Hepatocyte (in vitro differentiated cells): Measurements from ENCODE around the gene OSBPL3. TPM values are rescaled to one million over a fixed set of nuclear protein-coding genes. Genes with fewer than 3 reads are reported as not detected.

ENCODE experiments used
- DNase-seq: peaks from one replicate; pipeline ENCODE4 v3.0.0-alpha.2; 2016; ENCODE audit warnings: low spot score
- H2AFZ ChIP-seq: fragments of 200-600 bp; sonication (generic); 2 replicates; pipeline ENCODE4 v1.6.0; 2016; ENCODE audit warnings: antibody characterized with exemption, mild to moderate bottlenecking
- H3K27ac ChIP-seq: fragments of 200-600 bp; sonication (generic); 2 replicates; pipeline ENCODE4 v1.5.1; 2016; ENCODE audit warnings: mild to moderate bottlenecking
- H3K27me3 ChIP-seq: fragments of 200-600 bp; sonication (generic); 2 replicates; pipeline ENCODE4 v1.6.1; 2016
- H3K36me3 ChIP-seq: fragments of 200-600 bp; sonication (generic); replicated peaks from 2 replicates; pipeline ENCODE4 v1.5.1; 2016; ENCODE audit warnings: low read depth; ENCODE audit not compliant: insufficient read depth
- H3K4me1 ChIP-seq: fragments of 200-600 bp; sonication (generic); 2 replicates; pipeline ENCODE4 v1.5.1; 2016; ENCODE audit warnings: mild to moderate bottlenecking, moderate library complexity; ENCODE audit not compliant: insufficient read depth
- H3K4me2 ChIP-seq: fragments of 200-600 bp; sonication (generic); 2 replicates; pipeline ENCODE4 v1.6.0; 2016
- H3K4me3 ChIP-seq: fragments of 200-600 bp; sonication (generic); 2 replicates; pipeline ENCODE4 v1.5.1; 2016; ENCODE audit warnings: mild to moderate bottlenecking
- H3K79me2 ChIP-seq: fragments of 200-600 bp; sonication (generic); 2 replicates; pipeline ENCODE4 v1.6.0; 2017; ENCODE audit warnings: mild to moderate bottlenecking
- H3K9me2 ChIP-seq: fragments of 200-600 bp; sonication (generic); replicated peaks from 2 replicates; pipeline ENCODE4 v1.6.0; 2017; ENCODE audit warnings: mild to moderate bottlenecking; ENCODE audit not compliant: insufficient read depth
- H3K9me3 ChIP-seq: fragments of 200-600 bp; sonication (generic); 2 replicates; pipeline ENCODE4 v1.5.1; 2016; ENCODE audit warnings: low read depth, mild to moderate bottlenecking
- H4K20me1 ChIP-seq: fragments of 200-600 bp; sonication (generic); 2 replicates; pipeline ENCODE4 v1.6.0; 2016; ENCODE audit warnings: mild to moderate bottlenecking; ENCODE audit not compliant: insufficient read depth, poor library complexity, severe bottlenecking
- CTCF ChIP-seq: fragments of 200-600 bp; sonication (generic); IDR thresholded peaks from 2 replicates; pipeline ENCODE4 v1.5.1; 2016; ENCODE audit warnings: antibody characterized with exemption, mild to moderate bottlenecking; ENCODE audit not compliant: poor library complexity
- EZH2 ChIP-seq: fragments of 200-600 bp; sonication (generic); IDR thresholded peaks from 2 replicates; pipeline ENCODE4 v1.6.1; 2016; ENCODE audit warnings: antibody characterized with exemption, mild to moderate bottlenecking, borderline replicate concordance
- EZH2phosphoT487 ChIP-seq: fragments of 200-600 bp; sonication (generic); IDR thresholded peaks from one replicate; pipeline ENCODE4 v1.6.1; 2018; ENCODE audit warnings: antibody characterized with exemption, mild to moderate bottlenecking, low read depth, moderate library complexity; ENCODE audit not compliant: unreplicated experiment, severe bottlenecking
- WGBS: methylation state at CpG from one replicate; pipeline ENCODE4 v1.1.6; 2016; ENCODE audit warnings: low lambda C conversion rate; ENCODE audit errors: missing lambda C conversion rate; 5-methylcytosine and 5-hydroxymethylcytosine counted together
- polyA plus RNA-seq: library from polyadenylated mRNA; unstranded; fragments of >200 nt; fragmentation: Nextera tagmentation; extraction: Ambion mirVana; gene quantifications from 2 replicates; pipeline ENCODE4 v1.2.1, GENCODE V29; 2016
- total RNA-seq: library from RNA; depleted of rRNA; stranded (reverse); fragments of >200 nt; gene quantifications from 2 replicates; pipeline ENCODE4 v1.2.3, GENCODE V29; 2014

OSBPL3 gene
- total and polyA plus RNA-seq, 2 experiments from 2014 or later = 11.4 to 18.0 TPM

GRCh38 chr7:24913801-24914464 lies 66.0 kb downstream of the OSBPL3 start:
- 94% methylated on average over 4 of the region's 4 CpGs for WGBS
- Histone ChIP-seq H3K27ac (no peak overlapping the region), H3K4me3 (no peak overlapping the region), H2AFZ (no peak overlapping the region), H3K4me1 (no peaks in the 10 kb centered on the region), H3K79me2 (peaks cover 30% of the 10 kb centered on the region), H3K9me3 (no peaks in the 10 kb centered on the region), H4K20me1 (no peaks in the 10 kb centered on the region), H3K9me2 (no peaks in the 10 kb centered on the region), H3K4me2 (no peak overlapping the region), H3K36me3 (no peaks in the 10 kb centered on the region), H3K27me3 (no peaks in the 10 kb centered on the region)
- TF ChIP-seq EZH2phosphoT487 = no peak
- TF ChIP-seq CTCF = no peak
- TF ChIP-seq EZH2 = no peak
- DNase-seq = no peak

GRCh38 chr7:24912874-24913514 lies 67.0 kb downstream of the OSBPL3 start:
- peaks cover 25% of the 10 kb centered on the region for H3K79me2 ChIP-seq
- no peaks in the 10 kb centered on the region for H3K4me1 ChIP-seq
- no peaks in the 10 kb centered on the region for H3K36me3 ChIP-seq
- no peak overlapping the region for H2AFZ ChIP-seq
- TF ChIP-seq CTCF (no peak), EZH2 (no peak), EZH2phosphoT487 (no peak)
- no peak overlapping the region for H3K4me2 ChIP-seq
- H3K9me3 ChIP-seq = no peaks in the 10 kb centered on the region
- no peak overlapping the region for H3K27ac ChIP-seq
- H4K20me1 ChIP-seq = no peaks in the 10 kb centered on the region
- H3K4me3 ChIP-seq = no peak overlapping the region
- DNase-seq = no peak
- no peaks in the 10 kb centered on the region for H3K9me2 ChIP-seq
- no peaks in the 10 kb centered on the region for H3K27me3 ChIP-seq
- WGBS = 96% methylated on average over 8 of the region's 8 CpGs

DNA sequence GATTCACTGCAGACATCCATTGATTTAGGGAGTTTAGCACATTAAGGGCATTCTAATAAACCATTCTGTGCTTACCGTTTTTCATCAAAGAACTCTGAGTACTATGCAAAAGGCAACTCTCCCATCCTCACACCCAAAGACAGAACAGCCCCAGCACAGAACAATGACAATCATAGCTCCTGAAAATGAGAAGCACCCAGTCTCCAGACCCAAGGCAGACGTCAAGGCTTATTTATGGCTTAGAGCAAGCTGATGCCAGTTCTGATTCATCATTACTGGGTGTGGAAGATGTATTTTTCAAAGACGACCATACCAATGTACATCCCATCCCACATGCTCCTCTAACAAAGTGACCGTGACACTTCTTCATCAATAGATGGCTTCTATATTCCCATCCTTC lies 67.6 kb downstream of the OSBPL3 start:
- H4K20me1 ChIP-seq = no peaks in the 10 kb centered on the region

More for the DNA sequence above, 67.6 kb downstream of the OSBPL3 start:
- TF ChIP-seq EZH2phosphoT487 (no peak), EZH2 (no peak), CTCF (no peak)
- Histone ChIP-seq H3K9me2 (no peaks in the 10 kb centered on the region), H2AFZ (no peak overlapping the region), H3K4me3 (no peak overlapping the region), H3K27me3 (no peaks in the 10 kb centered on the region), H3K79me2 (peaks cover 20% of the 10 kb centered on the region), H3K9me3 (no peaks in the 10 kb centered on the region), H3K27ac (no peak overlapping the region), H3K4me2 (no peak overlapping the region), H3K36me3 (no peaks in the 10 kb centered on the region), H3K4me1 (no peaks in the 10 kb centered on the region)
- 86% methylated on average over 4 of the region's 4 CpGs for WGBS
- no peak for DNase-seq
